ENCODE data around the gene LMAN1L.

- no peak for TF ChIP-seq POLR2A (IDR thresholded peaks at IDR 0.05; ENCODE audit: low read length)
- TF ChIP-seq GATA1 (IDR thresholded peaks at IDR 0.05; ENCODE audit: low read depth, low read length), result no peak
These were observed 2.7 kb upstream of the LMAN1L start for GRCh38 chr15:74809956-74810355.
